GM12891 (cell line): ENCODE results near the gene MTAP.

ENCODE experiments used
- PAX5 ChIP-seq: IDR thresholded peaks from 2 replicates; pipeline ENCODE4 v1.6.1; 2011; ENCODE audit warnings: low read length, moderate library complexity, mild to moderate bottlenecking; ENCODE audit not compliant: insufficient read depth, severe bottlenecking
- POLR2A ChIP-seq: IDR thresholded peaks from 2 replicates; pipeline ENCODE4 v1.6.1; 2011; ENCODE audit warnings: low read depth, low read length, control low read depth
- POLR2AphosphoS5 ChIP-seq: IDR thresholded peaks from 2 replicates; pipeline ENCODE4 v1.6.1; 2011; ENCODE audit warnings: low read depth, low read length, control low read depth
- POU2F2 ChIP-seq: IDR thresholded peaks from 2 replicates; pipeline ENCODE4 v1.6.1; 2011; ENCODE audit warnings: low read depth, mild to moderate bottlenecking, control low read depth, low read length, moderate library complexity
- SPI1 ChIP-seq: IDR thresholded peaks from 2 replicates; pipeline ENCODE4 v1.6.1; 2011; ENCODE audit warnings: low read depth, low read length, control low read depth
- TAF1 ChIP-seq: IDR thresholded peaks from 2 replicates; pipeline ENCODE4 v1.6.1; 2011; ENCODE audit warnings: low read depth, low read length, control low read depth

- TF ChIP-seq POLR2A (no peak), TAF1 (no peak), POLR2AphosphoS5 (no peak), SPI1 (no peak), PAX5 (no peak), POU2F2 (no peak)
Measured at GRCh38 chr9:21854594-21854993, 52.2 kb downstream of the MTAP start.
